ENCODE data around the gene TFPI.
"Not testable (repeated sequence)": the region's sequence is repeated elsewhere in the genome, so short reads cannot be mapped to it uniquely, and the experiment has no call there.

TFPI gene

DNA sequence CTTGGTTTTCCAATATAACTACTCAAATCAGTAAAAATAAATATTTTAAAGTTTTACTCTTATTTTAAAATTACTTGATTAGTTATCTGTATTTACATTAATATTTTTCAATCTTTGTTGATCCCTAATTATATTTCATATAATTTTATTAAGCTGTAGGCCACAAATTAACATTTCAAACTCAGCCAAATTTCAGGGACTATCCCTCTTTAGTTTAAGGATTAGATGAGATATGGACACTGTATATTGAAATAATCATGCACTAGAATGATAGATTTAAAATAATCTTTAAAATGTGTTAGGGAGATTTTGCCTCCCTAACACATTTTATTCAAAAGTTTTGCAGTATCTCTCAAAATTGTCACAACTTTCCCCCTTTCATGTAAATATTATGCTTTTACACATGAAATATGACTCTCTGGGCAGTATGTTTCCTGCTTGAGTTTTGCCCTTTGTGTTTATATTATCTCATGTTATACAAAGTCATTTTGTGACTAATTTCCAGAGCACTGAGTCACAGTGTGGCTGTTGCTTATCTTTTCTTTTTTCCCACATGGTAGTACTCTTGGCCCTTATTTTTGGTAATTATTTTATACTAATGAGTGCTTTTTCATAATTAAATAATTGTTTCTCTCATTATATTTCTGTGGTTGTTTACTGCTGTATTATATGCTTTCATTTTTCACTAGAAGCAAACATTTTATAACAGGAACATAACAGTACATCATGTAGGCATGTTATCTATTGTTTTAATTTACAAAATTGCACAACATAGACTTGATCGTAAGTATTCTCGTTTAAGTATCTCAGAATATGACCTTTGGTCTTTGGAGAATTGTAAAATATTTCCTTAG lies 1.2 kb downstream of the TFPI start:
- DNase-seq (ENCODE audit: low read depth), result no peak

DNA sequence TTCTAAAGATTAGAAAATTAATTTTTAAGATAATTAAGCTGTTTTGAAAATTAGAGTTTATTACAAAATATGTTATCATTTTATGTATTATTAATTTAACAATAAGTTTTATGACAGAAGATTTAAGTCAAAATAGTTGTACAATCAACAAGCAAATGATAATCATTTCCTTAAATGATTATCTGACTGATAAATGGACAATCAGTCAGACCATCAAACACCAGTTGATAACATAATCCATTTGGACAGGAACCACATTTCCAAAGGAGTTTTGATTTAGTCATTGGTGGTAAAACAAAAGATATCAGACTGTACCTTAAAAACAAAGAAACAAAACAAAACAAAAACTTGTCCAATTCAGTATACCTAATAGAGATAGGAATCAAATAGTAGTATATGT lies 1.9 kb downstream of the TFPI start:
- DNase-seq (ENCODE audit: low read depth), result no peak

DNA sequence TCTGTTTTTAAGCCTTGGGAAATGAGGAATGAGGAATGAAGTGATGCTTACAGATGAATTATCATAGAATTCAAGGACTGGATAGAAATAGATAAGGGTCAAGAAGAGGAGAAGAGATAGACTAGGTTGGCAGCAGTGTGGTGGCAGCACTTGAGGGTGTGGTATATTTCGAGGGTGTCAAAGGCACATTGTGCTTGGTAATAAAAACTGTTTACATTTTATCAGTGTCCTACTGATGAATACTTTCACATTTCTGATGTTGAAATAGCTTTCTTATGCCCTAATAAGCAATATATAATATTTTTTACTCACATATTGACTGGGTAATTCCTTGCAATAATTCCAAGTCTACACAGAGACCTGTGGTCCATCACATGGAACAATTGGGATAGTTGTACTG lies 3.4 kb downstream of the TFPI start:
- no peak for DNase-seq (ENCODE audit: low read depth)

- no peak for DNase-seq (ENCODE audit: low read depth)
Measured at GRCh38 chr2:187549951-187550555, 4.2 kb downstream of the TFPI start.

DNA sequence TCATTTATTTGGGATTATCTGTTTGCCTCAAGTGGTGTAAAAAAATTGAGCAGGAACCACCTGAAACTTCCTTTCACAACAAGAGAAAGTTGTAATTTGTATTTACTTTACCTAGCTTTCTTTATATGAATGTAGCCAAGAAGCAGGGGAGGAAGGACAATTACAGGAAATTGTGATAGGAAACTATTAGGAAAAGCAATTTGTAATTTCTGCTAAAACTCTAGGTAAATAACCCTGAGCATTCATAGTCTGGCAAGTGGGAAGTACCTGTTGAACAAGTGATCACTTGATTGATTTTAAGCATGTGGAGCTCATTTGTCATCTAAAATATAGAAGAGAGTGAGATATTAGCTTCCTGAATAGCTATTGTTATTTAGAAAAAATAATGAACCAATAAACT lies 5.0 kb downstream of the TFPI start:
- no peak for DNase-seq (ENCODE audit: low read depth)

GRCh38 chr2:187548656-187549055 lies 5.6 kb downstream of the TFPI start:
- DNase-seq (ENCODE audit: low read depth), result no peak

- DNase-seq (ENCODE audit: low read depth), result no peak
Measured at GRCh38 chr2:187547353-187547979, 6.8 kb downstream of the TFPI start.

DNA sequence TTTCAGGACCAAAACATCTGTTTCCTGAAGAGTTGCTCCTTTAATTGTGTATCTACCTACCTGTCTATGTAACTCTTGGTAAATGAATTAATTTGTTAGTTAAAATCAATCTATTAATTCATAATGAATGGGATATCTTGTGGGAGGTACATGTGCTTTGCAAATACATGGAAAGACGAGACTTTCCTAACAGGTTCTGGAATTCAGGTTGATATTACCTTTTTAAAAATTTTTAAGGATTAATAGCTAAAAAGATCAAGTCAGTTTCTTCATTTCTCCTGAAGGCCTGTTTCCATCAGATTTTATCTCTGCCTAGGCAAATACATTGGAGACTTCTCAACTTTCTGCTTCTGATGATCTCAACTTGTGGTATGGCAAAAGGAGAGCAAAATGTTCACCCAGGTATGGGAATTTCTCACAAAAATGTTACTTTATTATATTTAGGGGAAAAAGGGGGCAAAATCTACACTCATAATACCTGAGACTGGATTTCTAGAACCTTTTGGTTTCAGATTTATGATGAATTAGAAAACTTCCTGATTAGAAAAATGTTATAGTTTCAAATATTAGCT lies 7.4 kb downstream of the TFPI start:
- no peak for DNase-seq (ENCODE audit: low read depth)

GRCh38 chr2:187545238-187545751 lies 8.9 kb downstream of the TFPI start:
- DNase-seq (ENCODE audit: low read depth), result no peak

GRCh38 chr2:187544371-187545080 lies 9.7 kb downstream of the TFPI start:
- no peak for DNase-seq (ENCODE audit: low read depth)

DNA sequence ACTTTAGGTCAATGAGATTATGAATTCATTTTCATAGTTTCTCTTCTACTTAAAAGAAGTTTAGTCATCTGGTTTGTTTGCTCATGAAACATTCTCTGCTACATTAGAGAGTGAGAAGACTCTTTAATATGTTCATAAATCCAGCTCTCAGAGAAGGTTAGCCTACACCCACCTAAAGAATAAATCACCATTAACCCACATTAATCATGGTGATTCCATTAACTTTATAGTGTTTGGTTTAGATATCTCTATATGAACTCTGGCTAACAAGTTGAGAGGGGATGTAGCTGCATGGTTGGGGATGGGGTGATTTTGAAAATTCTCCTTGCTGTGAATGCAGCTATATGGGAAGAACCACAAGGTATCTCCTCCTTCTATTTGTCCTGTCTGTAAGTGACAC lies 10.7 kb downstream of the TFPI start:
- DNase-seq (ENCODE audit: low read depth), result no peak

GRCh38 chr2:187542123-187542522 lies 12.1 kb downstream of the TFPI start:
- DNase-seq (ENCODE audit: low read depth), result no peak

DNA sequence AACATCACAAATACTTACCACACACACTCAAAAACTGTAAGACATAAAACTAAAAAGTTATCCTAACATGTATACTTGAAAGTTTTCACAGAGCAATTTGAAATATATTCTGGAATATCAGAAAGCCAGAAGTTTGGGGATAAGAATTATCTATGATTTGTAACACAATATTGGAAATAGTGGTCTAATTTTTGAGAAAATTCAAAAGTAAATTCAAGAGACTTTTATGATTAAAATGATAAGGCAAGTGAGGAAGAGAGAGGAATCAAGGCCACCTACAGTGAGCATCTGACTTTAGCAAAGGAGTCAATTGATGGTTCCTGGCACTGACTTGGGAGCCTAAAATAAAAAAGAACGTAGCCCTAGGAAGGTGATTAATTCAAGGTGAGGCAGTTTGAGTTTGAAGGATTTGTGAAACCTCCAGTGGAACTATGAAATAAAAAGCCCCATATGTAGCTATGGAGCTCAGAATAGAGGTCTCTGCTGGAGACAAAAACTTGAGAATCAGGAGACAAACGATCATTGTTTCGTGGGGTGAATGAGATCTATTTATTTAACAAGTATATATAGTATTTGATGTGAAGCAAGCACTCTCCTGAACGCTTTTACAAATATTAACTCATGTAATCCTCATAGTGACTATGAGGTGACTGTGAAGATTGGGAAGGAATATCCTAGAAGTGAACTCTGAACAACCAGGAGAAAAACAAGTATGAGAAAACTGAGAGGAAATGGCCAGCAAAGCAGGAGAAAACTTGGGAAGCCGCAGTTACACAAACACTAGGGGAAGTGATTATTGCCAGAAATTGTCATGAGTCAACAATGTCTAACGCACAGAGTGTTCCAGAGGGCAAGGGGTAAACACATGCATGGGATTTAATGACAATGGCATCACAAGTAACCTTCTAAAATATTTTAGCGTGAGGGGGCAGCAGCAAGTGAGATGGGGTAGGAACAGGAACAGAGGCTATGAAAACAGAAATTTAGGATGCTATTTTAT lies 12.8 kb downstream of the TFPI start:
- no peak for DNase-seq (ENCODE audit: low read depth)

DNA sequence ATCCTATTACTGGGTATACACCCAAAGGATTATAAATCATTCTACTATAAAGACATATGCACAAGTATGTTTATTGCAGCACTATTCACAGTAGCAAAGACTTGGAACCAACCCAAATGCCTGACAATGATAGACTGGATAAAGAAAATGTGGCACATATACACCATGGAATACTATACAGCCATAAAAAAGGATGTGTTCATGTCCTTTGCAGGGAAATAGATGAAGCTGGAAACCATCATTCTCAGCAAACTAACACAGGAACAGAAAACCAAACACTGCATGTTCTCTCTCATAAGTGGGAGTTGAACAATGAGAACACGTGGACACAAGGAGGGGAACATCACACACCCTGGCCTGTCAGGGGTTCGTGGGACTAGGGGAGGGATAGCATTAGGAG lies 16.0 kb downstream of the TFPI start:
- DNase-seq (ENCODE audit: low read depth), result not testable (repeated sequence)

GRCh38 chr2:187535381-187535780 lies 18.9 kb downstream of the TFPI start:
- DNase-seq (ENCODE audit: low read depth), result not testable (repeated sequence)

GRCh38 chr2:187532333-187533120 lies 21.7 kb downstream of the TFPI start:
- DNase-seq (ENCODE audit: low read depth), result no peak

GRCh38 chr2:187529977-187530721 lies 24.1 kb downstream of the TFPI start:
- no peak for DNase-seq (ENCODE audit: low read depth)

- DNase-seq (ENCODE audit: low read depth), result no peak
Measured at GRCh38 chr2:187529248-187529976, 24.8 kb downstream of the TFPI start.

DNA sequence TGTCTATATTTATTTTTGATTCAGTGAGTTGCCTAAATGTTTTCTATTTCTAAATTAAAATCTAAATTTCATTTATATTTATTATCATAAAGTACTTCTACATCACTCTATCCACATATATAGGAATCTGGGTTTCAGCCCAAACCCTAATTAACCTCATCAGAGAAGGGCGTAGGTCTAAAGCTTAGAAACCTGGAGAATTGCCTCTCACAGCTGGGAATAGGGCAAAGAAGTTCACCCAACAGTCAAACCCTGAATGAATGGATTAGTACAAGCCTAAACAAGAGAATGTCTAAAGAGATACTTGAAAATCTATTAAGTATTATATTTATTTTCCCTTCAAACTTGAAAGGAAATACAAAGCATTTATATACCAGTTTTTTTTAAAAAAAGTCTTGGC lies 26.2 kb downstream of the TFPI start:
- no peak for DNase-seq (ENCODE audit: low read depth)

All from stimulated activated CD8-positive, alpha-beta memory T cell treated with anti-CD3 and anti-CD28 coated beads, Interleukin-12 subunit alpha, Interleukin-12 subunit beta, amount 100 ng/mL, for 4 hours (primary cell).